HG03097 (cell line): Measurements from ENCODE around the gene P2RY6.

Experiments
- ATAC-seq: cut with Tn5 transposase; IDR thresholded peaks from one replicate; pipeline ENCODE4 v1.9.1; 2021; ENCODE audit not compliant: unreplicated experiment, low FRiP score

The P2RY6 gene

GRCh38 chr11:73330569-73331093 lies 58.5 kb downstream of the P2RY6 start:
- no peak for ATAC-seq

GRCh38 chr11:73331138-73331916 lies 59.2 kb downstream of the P2RY6 start:
- no peak for ATAC-seq

GRCh38 chr11:73333173-73333572 lies 61.0 kb downstream of the P2RY6 start:
- no peak for ATAC-seq

GRCh38 chr11:73333640-73334383 lies 61.7 kb downstream of the P2RY6 start:
- no peak for ATAC-seq

GRCh38 chr11:73334384-73335203 lies 62.5 kb downstream of the P2RY6 start:
- ATAC-seq = no peak

- ATAC-seq = no peak
Observed at GRCh38 chr11:73335204-73335923, 63.2 kb downstream of the P2RY6 start.

GRCh38 chr11:73337846-73338245 lies 65.7 kb downstream of the P2RY6 start:
- no peak for ATAC-seq

- no peak for ATAC-seq
Observed at GRCh38 chr11:73338279-73338678, 66.1 kb downstream of the P2RY6 start.

- no peak for ATAC-seq
Observed at GRCh38 chr11:73340164-73340563, 68.0 kb downstream of the P2RY6 start.

GRCh38 chr11:73342633-73343032 lies 70.5 kb downstream of the P2RY6 start:
- no peak for ATAC-seq

GRCh38 chr11:73343076-73343873 lies 71.1 kb downstream of the P2RY6 start:
- ATAC-seq = no peak

GRCh38 chr11:73344191-73344607 lies 72.1 kb downstream of the P2RY6 start:
- no peak for ATAC-seq

- ATAC-seq = no peak
Observed at GRCh38 chr11:73345481-73346160, 73.5 kb downstream of the P2RY6 start.

- ATAC-seq = no peak
Observed at GRCh38 chr11:73346186-73346935, 74.2 kb downstream of the P2RY6 start.

GRCh38 chr11:73347067-73347466 lies 74.9 kb downstream of the P2RY6 start:
- ATAC-seq = no peak
